NCI-H524 treated with DMSO at 0.1 percent for 48 hours (cell line): ENCODE measurements around the gene PDE4D.

Experiments used
- DNase-seq: peaks from one replicate; lab custom pipeline; 2025; lab: John Stamatoyannopoulos, UW

PDE4D gene

GRCh38 chr5:59741599-59741998 is 151.9 kb downstream of the PDE4D start:
- no peak for DNase-seq

- DNase-seq = no peak
Observed at GRCh38 chr5:59738024-59738423, 155.5 kb downstream of the PDE4D start.

GRCh38 chr5:59732806-59733205 is 160.7 kb downstream of the PDE4D start:
- no peak for DNase-seq

- no peak for DNase-seq
Observed at GRCh38 chr5:59732301-59732700, 161.2 kb downstream of the PDE4D start.

GRCh38 chr5:59731809-59732208 is 161.7 kb downstream of the PDE4D start:
- DNase-seq = no peak

GRCh38 chr5:59729820-59730219 is 163.7 kb downstream of the PDE4D start:
- DNase-seq = no peak

GRCh38 chr5:59729357-59729756 is 164.2 kb downstream of the PDE4D start:
- DNase-seq = no peak

- no peak for DNase-seq
Observed at GRCh38 chr5:59728356-59728755, 165.2 kb downstream of the PDE4D start.

GRCh38 chr5:59727186-59727585 is 166.3 kb downstream of the PDE4D start:
- DNase-seq = no peak

- DNase-seq = no peak
Observed at GRCh38 chr5:59725392-59725767, 168.1 kb downstream of the PDE4D start.

- no peak for DNase-seq
Observed at GRCh38 chr5:59724482-59725391, 168.8 kb downstream of the PDE4D start.

- DNase-seq = no peak
Observed at GRCh38 chr5:59722874-59723273, 170.7 kb downstream of the PDE4D start.

GRCh38 chr5:59721741-59722140 is 171.8 kb downstream of the PDE4D start:
- no peak for DNase-seq

GRCh38 chr5:59720063-59720462 is 173.5 kb downstream of the PDE4D start:
- no peak for DNase-seq

GRCh38 chr5:59716966-59717500 is 176.5 kb downstream of the PDE4D start:
- DNase-seq = no peak

GRCh38 chr5:59716029-59716428 is 177.5 kb downstream of the PDE4D start:
- no peak for DNase-seq

GRCh38 chr5:59715228-59715627 is 178.3 kb downstream of the PDE4D start:
- no peak for DNase-seq

- DNase-seq = no peak
Observed at GRCh38 chr5:59713498-59713844, 180.1 kb downstream of the PDE4D start.

- no peak for DNase-seq
Observed at GRCh38 chr5:59712836-59713497, 180.6 kb downstream of the PDE4D start.

GRCh38 chr5:59711310-59711709 is 182.2 kb downstream of the PDE4D start:
- no peak for DNase-seq

- no peak for DNase-seq
Observed at GRCh38 chr5:59709846-59710245, 183.7 kb downstream of the PDE4D start.

GRCh38 chr5:59709346-59709821 is 184.1 kb downstream of the PDE4D start:
- DNase-seq = no peak

GRCh38 chr5:59704936-59705335 is 188.6 kb downstream of the PDE4D start:
- no peak for DNase-seq
